Esophagus (tissue), 2 donors: Measurements from ENCODE around the gene UST. TPM values are rescaled to one million over a fixed set of nuclear protein-coding genes. Genes with fewer than 3 reads are reported as not detected.
"Not testable (repeated sequence)": the region's sequence is repeated elsewhere in the genome, so short reads cannot be mapped to it uniquely, and the experiment has no call there.

ENCODE experiments used
- H3K27ac ChIP-seq, 2 donors: one replicate each; pipeline ENCODE4 v1.5.1; 2013; ENCODE audit warnings: low read depth in 2 of 2, mild to moderate bottlenecking in 2 of 2, inconsistent platforms in 1 of 2, low read length in 1 of 2, moderate library complexity in 1 of 2
- H3K27me3 ChIP-seq, 2 donors: one replicate each; pipeline ENCODE4 v1.6.1; 2013; ENCODE audit warnings: low read length in 2 of 2, control low read depth in 1 of 2, mild to moderate bottlenecking in 1 of 2; ENCODE audit not compliant: insufficient read depth in 2 of 2, control insufficient read depth in 1 of 2
- H3K36me3 ChIP-seq, 2 donors: one replicate each; pipeline ENCODE4 v1.6.1; 2013; ENCODE audit warnings: low read length in 1 of 2; ENCODE audit not compliant: control insufficient read depth in 2 of 2, insufficient read depth in 2 of 2
- H3K4me1 ChIP-seq, 2 donors: one replicate each; pipeline ENCODE4 v1.6.1; 2013; ENCODE audit warnings: low read length in 1 of 2; ENCODE audit not compliant: control insufficient read depth in 2 of 2, insufficient read depth in 2 of 2
- H3K4me3 ChIP-seq, 2 donors: one replicate each; pipeline ENCODE4 v1.5.1; 2013; ENCODE audit warnings: low read length in 2 of 2, mild to moderate bottlenecking in 2 of 2, low read depth in 1 of 2, moderate library complexity in 1 of 2
- H3K9me3 ChIP-seq, 2 donors: one replicate each; pipeline ENCODE4 v1.6.1; 2013; ENCODE audit warnings: mild to moderate bottlenecking in 2 of 2, low read depth in 1 of 2, low read length in 1 of 2, moderate library complexity in 1 of 2; ENCODE audit not compliant: control insufficient read depth in 2 of 2, insufficient read depth in 1 of 2
- WGBS, 2 donors: extraction: QIAGEN DNeasy Blood & Tissue Kit; methylation state at CpG; one replicate each; pipeline ENCODE4 v1.1.7; 2013; 5-methylcytosine and 5-hydroxymethylcytosine counted together
- polyA plus RNA-seq, 2 donors: library from polyadenylated mRNA; stranded (reverse); fragments of 200-250 nt; gene quantifications; one replicate each; pipeline ENCODE4 v1.2.3, GENCODE V29; 2013
- donor health status: healthy with polysubstance abuse.
- donor health status: Bipolar disorder and iron deficiency.

Gene UST
- polyA plus RNA-seq, 2 donors = 1.7 to 2.4 TPM

- H3K4me1 ChIP-seq = no peaks in the 10 kb centered on the region
Measured at GRCh38 chr6:148893481-148893880, 146.7 kb downstream of the UST start.

GRCh38 chr6:148898376-148899014 is 151.7 kb downstream of the UST start:
- H3K36me3 ChIP-seq = no peaks in the 10 kb centered on the region
- 63 to 77% methylated on average over 4 of the region's 4 CpGs for WGBS, 2 donors
- no peak overlapping the region for H3K4me3 ChIP-seq

More at GRCh38 chr6:148893481-148893880, 146.7 kb downstream of the UST start:
- 68 to 96% methylated on average over 2 of the region's 2 CpGs for WGBS, 2 donors
- H3K4me3 ChIP-seq = no peak overlapping the region
- H3K9me3 ChIP-seq = no peaks in the 10 kb centered on the region
- no peak overlapping the region for H3K27ac ChIP-seq
- no peaks in the 10 kb centered on the region for H3K27me3 ChIP-seq
- H3K36me3 ChIP-seq = no peaks in the 10 kb centered on the region

GRCh38 chr6:148904896-148905870 is 158.4 kb downstream of the UST start:
- WGBS, 2 donors = 88 to 89% methylated on average over 5 of the region's 5 CpGs

More at GRCh38 chr6:148898376-148899014, 151.7 kb downstream of the UST start:
- no peaks in the 10 kb centered on the region for H3K27me3 ChIP-seq
- no peaks in the 10 kb centered on the region for H3K9me3 ChIP-seq
- H3K27ac ChIP-seq = no peak overlapping the region
- no peaks in the 10 kb centered on the region for H3K4me1 ChIP-seq

GRCh38 chr6:148905901-148906300 is 159.1 kb downstream of the UST start:
- Histone ChIP-seq H3K9me3 (no peaks in the 10 kb centered on the region), H3K36me3 (no peaks in the 10 kb centered on the region)

More at GRCh38 chr6:148904896-148905870, 158.4 kb downstream of the UST start:
- Histone ChIP-seq H3K9me3 (no peaks in the 10 kb centered on the region), H3K4me1 (no peaks in the 10 kb centered on the region), H3K27ac (no peak overlapping the region), H3K27me3 (no peaks in the 10 kb centered on the region), H3K4me3 (no peak overlapping the region), H3K36me3 (no peaks in the 10 kb centered on the region)

GRCh38 chr6:148906386-148906785 is 159.6 kb downstream of the UST start:
- WGBS, 2 donors = 93 to 100% methylated on average over 1 of the region's 1 CpG
- Histone ChIP-seq H3K4me3 (no peak overlapping the region), H3K4me1 (no peaks in the 10 kb centered on the region), H3K27ac (no peak overlapping the region), H3K9me3 (no peaks in the 10 kb centered on the region), H3K36me3 (no peaks in the 10 kb centered on the region), H3K27me3 (no peaks in the 10 kb centered on the region)

More at GRCh38 chr6:148905901-148906300, 159.1 kb downstream of the UST start:
- Histone ChIP-seq H3K4me3 (no peak overlapping the region), H3K27ac (no peak overlapping the region), H3K4me1 (no peaks in the 10 kb centered on the region), H3K27me3 (no peaks in the 10 kb centered on the region)
- WGBS, 2 donors = 67 to 88% methylated on average over 6 of the region's 6 CpGs

GRCh38 chr6:148907573-148907972 is 160.7 kb downstream of the UST start:
- Histone ChIP-seq H3K4me3 (no peak overlapping the region), H3K27ac (no peak overlapping the region), H3K36me3 (no peaks in the 10 kb centered on the region), H3K4me1 (no peaks in the 10 kb centered on the region), H3K9me3 (no peaks in the 10 kb centered on the region), H3K27me3 (no peaks in the 10 kb centered on the region)
- WGBS, 2 donors = 91 to 95% methylated on average over 4 of the region's 4 CpGs

GRCh38 chr6:148912252-148912651 is 165.4 kb downstream of the UST start:
- no peak overlapping the region for H3K27ac ChIP-seq
- no peak overlapping the region for H3K4me3 ChIP-seq
- no peaks in the 10 kb centered on the region for H3K36me3 ChIP-seq
- H3K27me3 ChIP-seq = no peaks in the 10 kb centered on the region
- no peaks in the 10 kb centered on the region for H3K9me3 ChIP-seq
- H3K4me1 ChIP-seq = no peaks in the 10 kb centered on the region
- WGBS, 2 donors = 74 to 87% methylated on average over 5 of the region's 5 CpGs

- Histone ChIP-seq H3K27me3 (no peaks in the 10 kb centered on the region), H3K27ac (no peak overlapping the region), H3K36me3 (no peaks in the 10 kb centered on the region), H3K4me3 (no peak overlapping the region), H3K4me1 (no peaks in the 10 kb centered on the region), H3K9me3 (peaks cover 0 to 3% of the 10 kb centered on the region in 2 donors)
- WGBS, 2 donors = 41 to 55% methylated on average over 1 of the region's 1 CpG
Measured at GRCh38 chr6:148915810-148916209, 169.0 kb downstream of the UST start.

- H3K27ac ChIP-seq = not testable (repeated sequence)
- 88 to 94% methylated on average over 10 of the region's 10 CpGs for WGBS, 2 donors
Measured at GRCh38 chr6:148916485-148916884, 169.7 kb downstream of the UST start.

More at GRCh38 chr6:148916485-148916884, 169.7 kb downstream of the UST start:
- not testable (repeated sequence) for H3K4me3 ChIP-seq, H3K4me1 ChIP-seq, H3K27me3 ChIP-seq, H3K36me3 ChIP-seq, H3K9me3 ChIP-seq
